Motor neuron (in vitro differentiated cells): Measurements from ENCODE around the gene HPSE2. TPM values are rescaled to one million over a fixed set of nuclear protein-coding genes. Genes with fewer than 3 reads are reported as not detected.

ENCODE experiments used
- ATAC-seq, 8 experiments: fragments of 200-7000 bp; cut with Tn5 transposase; replicated peaks in 6 of 8; 2 replicates each; pipeline ENCODE4 v1.8.0; 2021; ENCODE audit warnings: mild to moderate bottlenecking in 8 of 8, moderate library complexity in 8 of 8
- H3K27ac ChIP-seq, 2 donors: fragments of 250-450 bp; sonication (Bioruptor Pico); 2 replicates each; pipeline ENCODE4 v1.9.0; 2021; ENCODE audit warnings: antibody characterized with exemption in 2 of 2, mild to moderate bottlenecking in 2 of 2, moderate library complexity in 1 of 2
- H3K4me1 ChIP-seq, 2 donors: fragments of 250-450 bp; sonication (Bioruptor Pico); replicated peaks in 1 of 2; 2 replicates each; pipeline ENCODE4 v1.6.1; 2021; ENCODE audit warnings: antibody characterized with exemption in 2 of 2, mild to moderate bottlenecking in 2 of 2, moderate library complexity in 1 of 2
- H3K4me3 ChIP-seq, 5 donors: fragments of 250-450 bp; sonication (Bioruptor Pico); 2 replicates each; pipeline ENCODE4 v1.9.0; 2021; ENCODE audit warnings: antibody characterized with exemption in 5 of 5, mild to moderate bottlenecking in 5 of 5, moderate library complexity in 4 of 5
- WGBS, 10 experiments: fragments of 450-650 bp; shearing (Covaris generic); methylation state at CpG; one replicate each; pipeline ENCODE4 v1.0.0; 2022; 5-methylcytosine and 5-hydroxymethylcytosine counted together
- in situ Hi-C, 9 experiments: fragments of 400-800 bp; cut with MboI; loops; one replicate each; pipeline ENCODE4 v1.15.0; 2021; ENCODE audit warnings: low sequenced_read_pairs in 9 of 9, low pct_unique_long_range_greater_than_20kb in 2 of 9; ENCODE audit not compliant: unreplicated experiment in 9 of 9
- total RNA-seq, 8 experiments: library from RNA; unstranded; fragments of 300-600 nt; gene quantifications; 2 replicates each; pipeline versions ENCODE4 v1.2.3 to v1.2.4, GENCODE V29; 2022

Gene HPSE2
- total RNA-seq, 8 experiments from 2014 or later = 0.05 to 0.62 (median 0.13) TPM; not detected in 1

DNA sequence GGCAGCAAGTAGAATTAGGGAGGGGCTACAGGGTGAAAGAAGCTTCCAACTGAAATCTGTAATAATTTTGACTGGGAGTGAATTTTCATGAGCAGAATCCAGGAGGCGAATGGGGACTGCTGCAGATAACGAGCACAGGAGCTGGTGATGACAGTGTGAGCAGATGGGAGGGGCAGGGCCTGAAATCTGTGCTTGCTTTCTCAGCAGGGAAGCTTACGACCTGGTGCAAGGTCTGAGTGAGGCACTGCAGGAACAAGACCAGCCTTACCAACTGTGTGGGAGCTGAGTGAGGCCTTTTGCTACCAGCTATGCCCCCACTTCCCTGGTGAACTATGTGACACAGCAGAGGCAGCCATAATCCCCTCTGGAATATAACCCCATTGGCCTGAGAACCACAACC lies 109.8 kb downstream of the HPSE2 start:
- 6 to 80% (median 36%) methylated on average over 1 to 3 of the region's 3 CpGs; no CpG with 5 or more reads in 2 of the 10 experiments for WGBS, 10 experiments
- Histone ChIP-seq H3K27ac (no peak overlapping the region), H3K4me3 (no peak overlapping the region), H3K4me1 (no peaks in the 10 kb centered on the region)
- in situ Hi-C loops = loop anchor here in 1 of 9 experiments (25.0 kb wide), 1 partner anchor 89 kb away; no protein-coding TSS in a partner anchor
- ATAC-seq = no peak

DNA sequence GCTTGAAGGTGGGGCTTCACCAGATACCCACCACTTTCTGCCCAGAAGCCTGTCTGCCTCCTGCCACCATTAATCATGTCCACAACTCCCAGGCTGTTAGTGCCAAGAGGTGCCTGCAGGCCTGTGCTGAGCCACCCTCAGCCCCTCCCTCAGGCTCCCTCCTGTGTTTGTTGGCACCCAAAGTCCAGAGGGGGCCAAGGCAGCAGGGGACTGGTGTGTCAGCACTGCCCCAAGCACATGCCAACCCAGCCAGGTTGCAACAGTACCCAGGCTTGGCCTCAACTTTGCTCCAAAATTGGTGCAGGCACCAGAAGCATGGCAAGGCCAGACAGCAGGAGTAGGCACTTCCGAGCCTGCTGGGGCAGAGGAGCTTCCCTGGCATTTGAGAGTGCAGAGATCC lies 111.3 kb downstream of the HPSE2 start:
- in situ Hi-C loops = no loop called here
- WGBS, 10 experiments = no CpG with 5 or more reads among the region's 1 CpG

DNA sequence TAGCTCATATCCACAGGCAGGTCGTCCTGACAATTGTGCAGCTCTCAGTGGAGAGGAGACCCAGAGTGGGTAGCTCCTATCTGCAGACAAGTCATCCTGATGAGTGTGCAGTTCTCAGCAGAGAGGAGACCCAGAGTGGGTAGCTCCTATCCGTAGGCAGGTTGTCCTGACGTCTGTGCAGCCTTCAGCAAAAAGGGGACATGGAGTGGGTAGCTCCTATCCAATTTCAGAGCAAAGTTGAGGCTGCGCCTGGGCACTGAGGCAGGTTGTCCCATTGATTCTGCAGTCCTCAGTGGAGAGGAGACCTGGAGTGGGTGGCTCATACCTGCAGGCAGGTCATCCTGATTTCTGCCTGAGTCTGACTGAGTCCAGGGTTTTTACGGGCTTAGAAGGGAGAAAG lies 111.8 kb downstream of the HPSE2 start:
- Histone ChIP-seq H3K4me1 (no peaks in the 10 kb centered on the region), H3K27ac (no peak overlapping the region), H3K4me3 (no peak overlapping the region)
- in situ Hi-C loops = no loop called here
- 20 to 88% (median 83%) methylated on average over 1 to 4 of the region's 5 CpGs; no CpG with 5 or more reads in 5 of the 10 experiments for WGBS, 10 experiments
- ATAC-seq = no peak

More for the DNA sequence above, 111.3 kb downstream of the HPSE2 start:
- ATAC-seq = no peak
- no peak overlapping the region for H3K27ac ChIP-seq
- no peak overlapping the region for H3K4me3 ChIP-seq
- H3K4me1 ChIP-seq = no peaks in the 10 kb centered on the region

GRCh38 chr10:99123336-99123735 lies 112.3 kb downstream of the HPSE2 start:
- H3K4me3 ChIP-seq = no peak overlapping the region
- ATAC-seq = no peak
- WGBS, 10 experiments = 8 to 100% (median 67%) methylated on average over 1 to 3 of the region's 3 CpGs; no CpG with 5 or more reads in 1 of the 10 experiments
- no peaks in the 10 kb centered on the region for H3K4me1 ChIP-seq
- no peak overlapping the region for H3K27ac ChIP-seq
- in situ Hi-C loops = no loop called here

DNA sequence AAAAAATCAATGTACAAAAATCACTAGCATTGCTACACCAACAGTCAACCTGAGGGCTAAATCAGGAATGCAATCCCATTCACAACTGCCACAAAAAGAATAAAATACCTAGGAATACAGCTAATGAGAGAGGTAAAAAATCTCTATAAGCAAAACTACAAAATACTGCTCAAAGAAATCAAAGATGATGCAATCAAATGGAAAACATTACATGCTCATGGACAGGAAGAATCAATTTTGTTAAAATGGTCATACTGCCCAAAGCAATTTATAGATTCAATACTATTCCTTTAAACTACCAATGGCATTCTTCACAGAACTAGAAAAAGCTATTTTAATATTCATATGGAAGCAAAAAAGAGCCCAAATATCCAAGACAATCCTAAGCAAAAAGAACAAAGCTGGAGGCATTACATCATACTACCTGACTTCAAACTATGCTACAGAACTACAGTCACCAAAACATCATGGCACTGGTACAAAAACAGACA lies 116.3 kb downstream of the HPSE2 start:
- no peaks in the 10 kb centered on the region for H3K4me1 ChIP-seq
- no peak for ATAC-seq
- in situ Hi-C loops = no loop called here
- H3K27ac ChIP-seq = no peak overlapping the region
- H3K4me3 ChIP-seq = no peak overlapping the region

DNA sequence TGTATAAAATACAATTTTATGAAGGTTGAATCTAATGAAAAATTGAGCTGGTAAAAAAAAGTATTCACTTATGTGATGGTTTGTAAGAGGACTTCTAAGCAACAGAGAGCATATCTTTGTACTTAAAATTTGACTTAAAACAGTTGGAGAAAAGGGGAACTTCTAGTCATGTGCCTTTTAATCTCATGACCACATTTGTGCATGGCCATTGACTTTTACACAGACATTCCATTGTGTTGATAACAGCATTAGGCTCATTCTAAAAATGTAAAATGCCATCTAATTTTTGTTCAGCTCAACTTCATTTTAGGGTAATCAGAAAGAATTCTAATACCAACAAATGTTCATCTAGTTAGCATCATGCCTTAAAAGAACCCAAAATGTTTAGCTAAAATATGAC lies 119.9 kb downstream of the HPSE2 start:
- Histone ChIP-seq H3K27ac (no peak overlapping the region), H3K4me3 (no peak overlapping the region), H3K4me1 (no peaks in the 10 kb centered on the region)
- ATAC-seq = no peak
- in situ Hi-C loops = no loop called here

DNA sequence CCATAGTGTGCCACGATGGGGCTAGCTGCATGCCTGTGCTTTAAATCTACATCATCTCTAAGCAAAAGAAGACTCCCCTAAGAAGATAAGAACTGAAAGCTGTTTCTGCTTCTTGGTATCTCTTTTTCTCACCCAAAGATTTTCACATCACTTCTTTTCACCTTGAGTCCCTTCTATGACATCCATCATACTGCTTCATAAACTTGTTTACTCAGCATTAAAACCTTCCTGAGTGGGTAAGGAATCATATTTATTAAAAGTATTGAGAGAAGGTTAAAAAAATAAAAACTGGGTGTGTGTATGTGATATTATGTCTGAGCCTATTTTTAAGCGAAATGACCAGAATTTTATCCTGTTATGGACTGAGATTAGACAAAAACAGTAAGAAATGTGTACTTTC lies 150.3 kb downstream of the HPSE2 start:
- no peak for ATAC-seq
- H3K27ac ChIP-seq = no peak overlapping the region
- H3K4me3 ChIP-seq = no peak overlapping the region
- H3K4me1 ChIP-seq = no peaks in the 10 kb centered on the region
- WGBS, 10 experiments = 6 to 100% (median 55%) methylated on average over 1 to 2 of the region's 2 CpGs; no CpG with 5 or more reads in 2 of the 10 experiments
- in situ Hi-C loops = no loop called here

- in situ Hi-C loops = no loop called here
- 12 to 73% (median 59%) methylated on average over 1 to 3 of the region's 3 CpGs; no CpG with 5 or more reads in 1 of the 10 experiments for WGBS, 10 experiments
- H3K4me3 ChIP-seq = no peak overlapping the region
- H3K27ac ChIP-seq = no peak overlapping the region
- H3K4me1 ChIP-seq = no peaks in the 10 kb centered on the region
- ATAC-seq = no peak
Measured at GRCh38 chr10:99084161-99084560, 151.5 kb downstream of the HPSE2 start.

DNA sequence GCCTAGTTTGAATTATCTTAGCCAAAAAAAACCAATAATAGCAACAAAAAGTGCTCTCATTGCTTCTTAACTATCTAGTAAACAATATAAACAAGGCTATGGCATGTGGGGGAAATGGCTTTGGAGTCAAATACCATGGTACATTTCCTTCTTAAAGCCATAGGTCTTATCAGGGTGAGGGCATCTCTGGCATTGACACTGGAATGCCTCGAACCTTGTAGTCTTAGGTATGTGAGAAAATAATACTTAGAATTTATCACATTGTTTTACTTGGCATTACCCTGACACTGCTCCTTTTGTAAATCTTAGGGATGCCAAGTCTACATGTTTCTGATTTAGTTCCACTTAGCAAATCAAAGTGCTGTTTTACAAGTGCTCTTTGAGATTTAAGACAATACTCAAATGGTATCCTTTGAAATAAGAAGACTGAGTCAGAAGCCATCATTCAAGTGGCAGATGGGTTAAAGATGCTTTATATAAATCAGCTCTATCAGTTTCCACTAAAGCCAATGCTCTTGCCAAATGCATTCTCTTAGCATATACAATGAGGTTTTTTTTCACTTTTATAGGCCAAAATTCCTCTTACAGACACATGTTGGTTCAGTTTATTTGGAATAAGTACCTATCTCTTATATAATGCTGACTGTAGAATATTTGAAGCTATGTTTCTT lies 155.2 kb downstream of the HPSE2 start:
- no peak overlapping the region for H3K4me3 ChIP-seq
- no peaks in the 10 kb centered on the region for H3K4me1 ChIP-seq
- WGBS, 10 experiments = 0 to 80% (median 33%) methylated on average over 1 of the region's 1 CpG; no CpG with 5 or more reads in 5 of the 10 experiments
- no peak for ATAC-seq
- H3K27ac ChIP-seq = no peak overlapping the region
- in situ Hi-C loops = no loop called here

- Histone ChIP-seq H3K4me3 (no peak overlapping the region), H3K27ac (no peak overlapping the region), H3K4me1 (no peaks in the 10 kb centered on the region)
- in situ Hi-C loops = no loop called here
- ATAC-seq = no peak
Measured at GRCh38 chr10:99062591-99062990, 173.1 kb downstream of the HPSE2 start.

GRCh38 chr10:99058762-99059161 lies 176.9 kb downstream of the HPSE2 start:
- H3K4me1 ChIP-seq = no peaks in the 10 kb centered on the region
- H3K27ac ChIP-seq = no peak overlapping the region
- no peak overlapping the region for H3K4me3 ChIP-seq
- in situ Hi-C loops = no loop called here
- no peak for ATAC-seq

DNA sequence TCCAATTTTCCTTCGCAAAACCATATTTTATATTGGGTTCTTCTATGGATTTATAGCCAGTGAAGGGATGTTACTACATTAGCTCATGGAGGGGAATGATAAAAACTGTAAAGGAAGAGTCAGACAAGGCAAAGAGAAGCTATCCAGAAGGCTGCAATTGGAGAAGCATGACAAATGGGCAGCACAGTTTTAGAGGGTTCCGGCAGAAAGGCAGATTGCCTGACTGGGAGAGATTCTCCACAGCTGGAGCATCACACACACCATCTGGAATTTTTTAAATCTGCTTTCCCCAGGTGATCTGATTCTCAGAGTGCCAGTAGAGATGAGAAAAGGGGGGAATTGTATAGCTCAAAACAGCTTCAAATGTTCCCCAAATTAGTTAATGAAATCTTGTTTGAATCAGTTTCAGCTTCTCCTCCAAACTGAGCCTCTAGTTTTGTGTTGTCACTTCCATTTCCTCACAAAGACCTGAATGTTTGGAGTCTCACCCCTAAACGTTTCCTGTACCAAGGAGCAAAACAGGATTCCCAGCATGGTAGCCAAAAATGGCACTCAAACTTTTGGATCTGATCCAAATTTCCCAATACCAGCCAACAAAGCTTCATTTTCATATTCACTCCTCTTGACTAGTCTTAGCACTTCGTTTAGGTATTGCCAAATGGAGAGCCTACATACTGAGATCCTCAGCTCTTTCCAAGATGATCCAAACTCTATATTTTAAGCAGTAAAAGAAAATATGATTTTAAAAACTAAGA lies 177.5 kb downstream of the HPSE2 start:
- Histone ChIP-seq H3K27ac (no peak overlapping the region), H3K4me1 (no peaks in the 10 kb centered on the region), H3K4me3 (no peak overlapping the region)
- WGBS, 10 experiments = 6 to 64% (median 32%) methylated on average over 2 to 4 of the region's 4 CpGs; no CpG with 5 or more reads in 2 of the 10 experiments
- no peak for ATAC-seq
- in situ Hi-C loops = no loop called here

DNA sequence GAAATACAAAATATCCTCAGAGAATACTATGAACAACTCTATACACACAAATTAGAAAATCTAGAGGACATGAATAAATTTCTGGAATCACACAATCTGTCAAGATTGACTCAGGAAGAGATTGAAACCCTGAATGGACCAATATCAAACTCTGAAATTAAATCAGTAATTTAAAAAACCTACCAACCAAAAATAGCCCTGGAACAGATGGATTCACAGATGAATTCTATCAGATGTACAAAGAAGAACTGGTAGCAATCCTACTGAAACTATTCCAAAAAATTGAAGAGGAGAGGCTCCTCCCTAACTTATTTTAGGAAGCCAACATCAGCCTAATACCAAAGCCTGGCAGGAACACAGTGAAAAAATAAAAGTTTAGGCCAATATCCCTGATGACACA lies 190.0 kb downstream of the HPSE2 start:
- Histone ChIP-seq H3K4me1 (no peaks in the 10 kb centered on the region), H3K4me3 (no peak overlapping the region), H3K27ac (no peak overlapping the region)
- no peak for ATAC-seq
- in situ Hi-C loops = loop anchor here in 2 of 9 experiments (25.0 kb wide), 2 partner anchors 92 to 258 kb away; no protein-coding TSS in a partner anchor
